ENCODE results near the gene PLXNC1.

DNA sequence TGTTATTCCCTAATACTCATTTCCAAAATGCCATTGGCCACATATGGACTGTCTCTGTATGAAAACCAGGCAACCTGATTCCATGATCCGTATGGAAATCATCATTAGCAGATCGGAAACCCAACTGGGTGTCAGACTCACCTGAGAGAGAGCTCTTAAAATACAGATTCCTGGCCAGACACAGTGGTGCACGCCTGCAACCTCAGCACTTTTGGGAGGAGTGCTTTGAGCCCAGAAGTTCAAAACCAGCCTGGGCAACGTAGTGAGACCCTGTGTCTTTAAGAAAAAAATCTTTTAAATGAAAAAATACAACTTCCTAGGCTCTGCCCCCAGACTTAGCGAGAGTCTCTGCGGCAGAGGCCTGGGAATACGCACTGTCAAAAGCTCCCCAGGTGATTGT is 37.4 kb downstream of the PLXNC1 start:
- TF ChIP-seq EZH2 (IDR thresholded peaks at IDR 0.05; ENCODE audit: insufficient read depth, poor library complexity, severe bottlenecking) = no peak
- no peak for TF ChIP-seq EZH2phosphoT487 (IDR thresholded peaks at IDR 0.05; ENCODE audit: insufficient read depth, low read depth)
